ENCODE data around the gene RBFOX2.

DNA sequence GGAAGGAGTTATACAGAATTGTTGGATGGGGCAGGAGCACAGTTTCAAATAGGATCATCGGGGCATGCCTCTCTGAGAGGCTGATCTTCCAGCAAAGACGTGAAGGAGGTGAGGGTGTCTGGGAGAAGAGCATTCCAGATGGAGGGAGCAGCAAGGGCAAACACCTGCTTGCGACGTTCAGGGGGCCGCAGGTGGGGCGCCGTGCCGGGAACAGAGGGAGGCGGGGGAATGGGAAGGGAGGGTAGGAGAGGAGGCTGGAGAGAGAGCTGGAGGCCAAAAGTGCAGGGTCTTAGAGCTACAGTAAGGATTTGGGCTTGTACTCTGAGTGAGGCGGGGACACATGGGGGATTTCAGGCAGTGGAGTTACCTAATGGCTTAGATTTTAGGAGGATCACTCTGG, 297.3 kb downstream of the RBFOX2 start:
- no peak for TF ChIP-seq CTCF (IDR thresholded peaks at IDR 0.05; ENCODE audit: low read length)
- TF ChIP-seq EZH2 (IDR thresholded peaks at IDR 0.05; ENCODE audit: borderline replicate concordance, low read length) = no peak

All from OCI-LY1 (cell line).